BJ (cell line): ENCODE results near the gene ADAM11. TPM values are rescaled to one million over a fixed set of nuclear protein-coding genes. Genes with fewer than 3 reads are reported as not detected.

ENCODE experiments used
- CTCF ChIA-PET: fragments of 350-600 bp; formaldehyde crosslinking; extraction: SDS; loops from one replicate; lab custom pipeline; 2021; ENCODE audit warnings: antibody characterized with exemption, inconsistent platforms; lab: Yijun Ruan, JAX
- POLR2A ChIA-PET: fragments of 300-600 bp; sonication (Branson Sonifier 250); formaldehyde crosslinking; extraction: SDS; loops from one replicate; lab custom pipeline; 2021; ENCODE audit warnings: antibody characterized with exemption; lab: Charles Lee
- DNase-seq: peaks from one replicate; pipeline ENCODE4 v3.0.0-alpha.2; 2011; ENCODE audit warnings: low read depth
- H3K27me3 ChIP-seq: 2 replicates; pipeline ENCODE4 v1.6.0; 2011; ENCODE audit warnings: low read length; ENCODE audit not compliant: control insufficient read depth, insufficient read depth
- H3K36me3 ChIP-seq: 2 replicates; pipeline ENCODE4 v1.5.1; 2011; ENCODE audit warnings: low read length; ENCODE audit not compliant: control insufficient read depth, insufficient read depth
- H3K4me3 ChIP-seq: 2 replicates; pipeline ENCODE4 v1.5.1; 2011; ENCODE audit warnings: low read depth, mild to moderate bottlenecking, control low read depth, low read length
- CTCF ChIP-seq: IDR thresholded peaks from 2 replicates; pipeline ENCODE4 v1.5.1; 2011; ENCODE audit warnings: low read depth, mild to moderate bottlenecking, control low read depth, inconsistent platforms, low read length, moderate library complexity; ENCODE audit not compliant: insufficient read depth
- polyA plus RNA-seq: library from polyadenylated mRNA; depleted of rRNA; stranded (reverse); fragments of >200 nt; gene quantifications from 2 replicates; pipeline ENCODE4 v1.2.3, GENCODE V29; 2011

ADAM11 gene
- polyA plus RNA-seq, 1 experiment = 0.31 TPM

- Histone ChIP-seq H3K36me3 (no peaks in the 10 kb centered on the region), H3K4me3 (no peak overlapping the region), H3K27me3 (no peaks in the 10 kb centered on the region)
- ChIA-PET POLR2A (no interaction called here), CTCF (interaction anchor here (0.9 to 14.4 kb wide), 7 partner anchors 8 to 223 kb away, joined by 3 to 452 read pairs (median 21); no protein-coding TSS in a partner anchor)
- no peak for DNase-seq
- no peak for TF ChIP-seq CTCF
Observed at GRCh38 chr17:44780845-44781480, 22.2 kb downstream of the ADAM11 start.

GRCh38 chr17:44781551-44782325, 22.9 kb downstream of the ADAM11 start:
- CTCF ChIA-PET = interaction anchor here (1.0 to 14.4 kb wide), 5 partner anchors 13 to 97 kb away, joined by 3 to 452 read pairs (median 3); no protein-coding TSS in a partner anchor
- POLR2A ChIA-PET = no interaction called here
- no peaks in the 10 kb centered on the region for H3K27me3 ChIP-seq

GRCh38 chr17:44782326-44782850, 23.6 kb downstream of the ADAM11 start:
- no peak for TF ChIP-seq CTCF
- DNase-seq = no peak
- H3K4me3 ChIP-seq = no peak overlapping the region
- no peaks in the 10 kb centered on the region for H3K36me3 ChIP-seq
- H3K27me3 ChIP-seq = no peaks in the 10 kb centered on the region
- ChIA-PET POLR2A (no interaction called here), CTCF (interaction anchor here (0.6 to 14.4 kb wide), 4 partner anchors 62 to 132 kb away, joined by 3 to 452 read pairs (median 186); no protein-coding TSS in a partner anchor)

More at GRCh38 chr17:44781551-44782325, 22.9 kb downstream of the ADAM11 start:
- Histone ChIP-seq H3K36me3 (no peaks in the 10 kb centered on the region), H3K4me3 (no peak overlapping the region)
- TF ChIP-seq CTCF = no peak
- DNase-seq = no peak

- Histone ChIP-seq H3K36me3 (no peaks in the 10 kb centered on the region), H3K4me3 (no peak overlapping the region), H3K27me3 (no peaks in the 10 kb centered on the region)
- TF ChIP-seq CTCF = no peak
- DNase-seq = no peak
- ChIA-PET POLR2A (no interaction called here), CTCF (interaction anchor here (0.6 to 14.0 kb wide), 3 partner anchors 9 to 217 kb away, joined by 3 to 452 read pairs (median 4); no protein-coding TSS in a partner anchor)
Observed at GRCh38 chr17:44785921-44786320, 27.1 kb downstream of the ADAM11 start.

GRCh38 chr17:44786551-44787081, 27.8 kb downstream of the ADAM11 start:
- Histone ChIP-seq H3K4me3 (no peak overlapping the region), H3K27me3 (no peaks in the 10 kb centered on the region), H3K36me3 (no peaks in the 10 kb centered on the region)
- DNase-seq = no peak
- ChIA-PET POLR2A (no interaction called here), CTCF (no interaction called here)
- TF ChIP-seq CTCF = no peak
